Retinal pigment epithelial cell (primary cell): Measurements from ENCODE around the gene GAK.

ENCODE experiments used
- DNase-seq: peaks from one replicate; pipeline ENCODE4 v3.0.0-alpha.2; 2010; ENCODE audit warnings: low read depth
- H3K4me3 ChIP-seq: 2 replicates; pipeline ENCODE4 v1.5.1; 2011; ENCODE audit warnings: mild to moderate bottlenecking, low read length, control low read depth, moderate library complexity
- TF ChIP-seq, protein P1 (sequence below): conservative IDR thresholded peaks from 2 replicates; pipeline ENCODE4 v1.5.1; 2011; ENCODE audit warnings: low read depth, low read length, control low read depth, inconsistent platforms

The GAK gene

GRCh38 chr4:966266-967112 lies 34.4 kb upstream of the GAK start:
- no peak for DNase-seq
- TF ChIP-seq, protein P1, sequence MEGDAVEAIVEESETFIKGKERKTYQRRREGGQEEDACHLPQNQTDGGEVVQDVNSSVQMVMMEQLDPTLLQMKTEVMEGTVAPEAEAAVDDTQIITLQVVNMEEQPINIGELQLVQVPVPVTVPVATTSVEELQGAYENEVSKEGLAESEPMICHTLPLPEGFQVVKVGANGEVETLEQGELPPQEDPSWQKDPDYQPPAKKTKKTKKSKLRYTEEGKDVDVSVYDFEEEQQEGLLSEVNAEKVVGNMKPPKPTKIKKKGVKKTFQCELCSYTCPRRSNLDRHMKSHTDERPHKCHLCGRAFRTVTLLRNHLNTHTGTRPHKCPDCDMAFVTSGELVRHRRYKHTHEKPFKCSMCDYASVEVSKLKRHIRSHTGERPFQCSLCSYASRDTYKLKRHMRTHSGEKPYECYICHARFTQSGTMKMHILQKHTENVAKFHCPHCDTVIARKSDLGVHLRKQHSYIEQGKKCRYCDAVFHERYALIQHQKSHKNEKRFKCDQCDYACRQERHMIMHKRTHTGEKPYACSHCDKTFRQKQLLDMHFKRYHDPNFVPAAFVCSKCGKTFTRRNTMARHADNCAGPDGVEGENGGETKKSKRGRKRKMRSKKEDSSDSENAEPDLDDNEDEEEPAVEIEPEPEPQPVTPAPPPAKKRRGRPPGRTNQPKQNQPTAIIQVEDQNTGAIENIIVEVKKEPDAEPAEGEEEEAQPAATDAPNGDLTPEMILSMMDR: no peak
- no peak overlapping the region for H3K4me3 ChIP-seq

GRCh38 chr4:965766-966134 lies 33.6 kb upstream of the GAK start:
- TF ChIP-seq, protein P1: no peak
- H3K4me3 ChIP-seq: no peak overlapping the region
- DNase-seq: no peak

- TF ChIP-seq, protein P1: no peak
- no peak overlapping the region for H3K4me3 ChIP-seq
- DNase-seq: no peak
These were observed 33.1 kb upstream of the GAK start for GRCh38 chr4:965048-965765.

DNA sequence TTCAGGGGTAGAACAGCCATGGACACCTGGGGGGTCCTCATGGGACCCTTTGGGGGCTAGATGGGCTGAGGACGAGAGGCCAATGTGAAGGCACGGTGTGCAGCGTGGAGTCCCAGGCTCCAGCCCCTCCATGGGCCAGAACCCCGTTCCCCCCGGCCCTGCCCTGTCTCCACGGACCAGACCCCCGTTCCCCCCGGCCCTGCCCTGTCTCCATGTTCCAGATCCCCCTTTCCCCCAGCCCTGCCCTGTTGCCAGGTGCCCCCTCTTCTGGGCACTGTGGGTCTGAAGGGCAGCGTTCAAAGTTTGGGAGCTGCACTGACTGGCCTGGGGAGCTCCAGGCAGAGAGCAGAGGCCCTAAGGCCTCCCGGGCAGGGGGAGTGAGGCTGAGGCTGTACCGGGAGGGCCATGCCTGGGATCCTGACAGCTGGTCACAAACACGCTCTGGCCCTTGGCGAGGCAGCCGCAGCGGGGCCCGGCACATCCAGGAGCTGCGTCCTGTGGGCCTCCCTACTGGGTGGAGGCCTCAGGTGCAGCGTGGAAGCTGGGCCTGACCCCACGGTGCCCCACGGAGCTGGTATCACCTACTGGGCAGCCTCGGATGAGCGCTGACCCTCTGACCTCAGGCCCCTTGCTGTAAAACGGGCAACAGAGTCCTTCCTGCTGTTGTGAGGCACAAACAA lies 32.4 kb upstream of the GAK start:
- H3K4me3 ChIP-seq: no peak overlapping the region
- TF ChIP-seq, protein P1: no peak
- DNase-seq: no peak

DNA sequence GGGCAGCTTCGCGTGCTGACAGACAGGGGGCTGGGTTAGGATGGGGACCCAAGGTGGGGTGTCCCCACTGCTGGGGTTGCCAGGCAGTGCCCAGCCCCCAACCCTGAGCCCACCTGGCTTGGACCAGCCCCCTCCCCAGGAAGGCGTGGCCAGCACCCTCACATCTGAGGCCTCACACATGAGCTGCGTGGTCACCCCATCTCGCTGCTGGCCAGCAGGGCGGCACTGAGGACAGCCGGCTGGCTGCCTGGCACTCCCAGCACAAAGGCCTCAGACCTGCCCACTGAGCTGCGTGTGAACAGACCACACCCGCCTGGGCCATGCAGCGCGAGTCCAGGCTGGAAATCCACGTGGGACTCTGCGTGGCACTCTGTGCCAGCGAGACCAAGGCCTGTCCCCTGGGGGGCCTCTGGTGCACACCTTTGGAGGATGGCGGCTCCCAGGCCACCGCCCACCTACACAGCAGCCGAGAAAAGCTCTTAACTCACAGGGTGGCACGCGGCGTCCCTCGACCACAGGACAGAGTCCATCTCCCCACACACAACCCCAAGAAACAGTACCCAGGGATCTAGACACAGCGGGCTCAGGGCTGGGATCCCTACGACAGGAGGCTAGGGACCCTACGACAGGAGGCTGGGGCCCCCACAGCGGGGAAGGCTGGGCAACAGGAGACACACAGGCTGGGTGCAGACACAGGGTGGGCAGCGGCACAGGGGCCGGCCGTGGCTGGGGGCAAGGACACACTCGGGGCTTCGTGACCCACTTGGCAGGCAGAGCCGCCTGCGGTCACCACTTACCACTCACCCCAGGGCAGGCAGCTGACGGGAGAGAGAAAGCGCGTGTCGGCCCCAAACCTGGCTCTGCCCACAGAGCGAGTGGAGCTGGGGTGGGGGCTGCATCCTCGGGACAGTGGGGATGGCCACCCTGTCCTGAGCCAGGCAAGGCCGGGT lies 31.4 kb upstream of the GAK start:
- no peak overlapping the region for H3K4me3 ChIP-seq
- DNase-seq: no peak
- TF ChIP-seq, protein P1: no peak
